Activated naive CD8-positive, alpha-beta T cell (primary cell): ENCODE measurements around the gene CAV3.
"Not testable (repeated sequence)": the region's sequence is repeated elsewhere in the genome, so short reads cannot be mapped to it uniquely, and the experiment has no call there.

Experiments
- H3K27ac Mint-ChIP-seq: one replicate; pipeline ENCODE4 v1.8.0; 2021; ENCODE audit warnings: mixed read lengths
- H3K27me3 Mint-ChIP-seq: one replicate; pipeline ENCODE4 v1.8.0; 2021; ENCODE audit warnings: mixed read lengths
- H3K36me3 Mint-ChIP-seq: one replicate; pipeline ENCODE4 v1.8.0; 2021; ENCODE audit warnings: mixed read lengths
- H3K4me1 Mint-ChIP-seq: one replicate; pipeline ENCODE4 v1.8.0; 2021; ENCODE audit warnings: low read depth, mixed read lengths
- H3K4me3 Mint-ChIP-seq: one replicate; pipeline ENCODE4 v1.8.0; 2021; ENCODE audit warnings: mild to moderate bottlenecking, mixed read lengths
- H3K9me3 Mint-ChIP-seq: one replicate; pipeline ENCODE4 v1.8.0; 2021; ENCODE audit warnings: low read depth, mixed read lengths

CAV3 gene

GRCh38 chr3:8733332-8734094 lies at the start of gene CAV3:
Gene CAV3, plus strand, starts transcription at chr3:8733802. Its CDS starts 75 bp downstream, at chr3:8733877.
- H3K27ac Mint-ChIP-seq, result no peak within 1 kb of the TSS
- H3K27me3 Mint-ChIP-seq, result peaks cover 4% of the 10 kb centered on the region
- H3K36me3 Mint-ChIP-seq, result no peaks in the 10 kb centered on the region
- no peaks in the 10 kb centered on the region for H3K9me3 Mint-ChIP-seq
- H3K4me1 Mint-ChIP-seq, result no peaks in the 10 kb centered on the region
- no peak within 1 kb of the TSS for H3K4me3 Mint-ChIP-seq

GRCh38 chr3:8684992-8685391 lies 48.6 kb upstream of the CAV3 start:
- not testable (repeated sequence) for H3K4me1 Mint-ChIP-seq, H3K9me3 Mint-ChIP-seq, H3K4me3 Mint-ChIP-seq, H3K36me3 Mint-ChIP-seq, H3K27ac Mint-ChIP-seq, H3K27me3 Mint-ChIP-seq

DNA sequence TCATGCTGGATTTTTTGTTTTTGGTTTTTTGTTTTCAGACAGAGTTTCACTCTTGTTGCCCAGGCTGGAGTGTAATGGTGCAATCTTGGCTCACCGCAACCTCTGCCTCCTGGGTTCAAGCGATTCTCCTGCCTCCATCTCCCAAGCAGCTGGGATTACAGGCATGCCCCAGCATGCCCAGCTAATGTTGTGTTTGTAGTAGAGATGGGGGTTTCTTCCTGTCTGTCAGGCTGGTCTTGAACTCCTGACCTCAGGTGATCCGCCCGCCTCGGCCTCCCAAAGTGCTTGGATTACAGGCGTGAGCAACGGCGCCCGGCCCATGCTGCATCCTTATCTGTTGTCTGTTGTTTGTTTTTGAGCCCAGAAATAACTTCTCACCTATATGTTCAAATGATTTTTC lies 42.3 kb upstream of the CAV3 start:
- not testable (repeated sequence) for H3K27me3 Mint-ChIP-seq, H3K36me3 Mint-ChIP-seq, H3K9me3 Mint-ChIP-seq, H3K4me1 Mint-ChIP-seq, H3K4me3 Mint-ChIP-seq, H3K27ac Mint-ChIP-seq

DNA sequence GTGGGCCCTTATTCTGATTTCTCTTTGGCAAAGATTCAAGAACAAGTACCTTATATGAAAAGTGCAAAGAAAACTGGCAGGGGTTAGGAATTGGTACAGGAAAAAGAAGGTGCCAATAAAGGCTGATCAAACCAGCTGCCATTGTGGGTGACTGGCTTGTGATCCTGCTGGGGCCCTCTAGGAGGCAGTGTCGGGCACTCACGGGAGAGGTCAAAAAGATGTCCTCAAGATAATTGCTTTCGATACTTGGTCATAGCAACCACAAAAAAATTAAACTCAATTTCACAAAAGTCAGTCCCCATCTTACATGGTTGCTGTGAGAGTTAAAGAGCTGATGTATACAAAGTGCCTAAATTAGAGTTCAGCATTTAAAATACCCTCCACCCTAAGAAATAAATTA lies 31.0 kb upstream of the CAV3 start:
- Mint-ChIP-seq H3K27ac (no peak overlapping the region), H3K4me3 (no peak overlapping the region), H3K9me3 (no peaks in the 10 kb centered on the region), H3K36me3 (peaks cover 4% of the 10 kb centered on the region), H3K4me1 (no peaks in the 10 kb centered on the region), H3K27me3 (no peaks in the 10 kb centered on the region)

- H3K27me3 Mint-ChIP-seq, result peaks cover 3% of the 10 kb centered on the region
- H3K9me3 Mint-ChIP-seq, result no peaks in the 10 kb centered on the region
- no peak overlapping the region for H3K4me3 Mint-ChIP-seq
- H3K36me3 Mint-ChIP-seq, result peaks cover 4% of the 10 kb centered on the region
- no peak overlapping the region for H3K27ac Mint-ChIP-seq
- H3K4me1 Mint-ChIP-seq, result no peaks in the 10 kb centered on the region
Observed at GRCh38 chr3:8705575-8705974, 28.0 kb upstream of the CAV3 start.

DNA sequence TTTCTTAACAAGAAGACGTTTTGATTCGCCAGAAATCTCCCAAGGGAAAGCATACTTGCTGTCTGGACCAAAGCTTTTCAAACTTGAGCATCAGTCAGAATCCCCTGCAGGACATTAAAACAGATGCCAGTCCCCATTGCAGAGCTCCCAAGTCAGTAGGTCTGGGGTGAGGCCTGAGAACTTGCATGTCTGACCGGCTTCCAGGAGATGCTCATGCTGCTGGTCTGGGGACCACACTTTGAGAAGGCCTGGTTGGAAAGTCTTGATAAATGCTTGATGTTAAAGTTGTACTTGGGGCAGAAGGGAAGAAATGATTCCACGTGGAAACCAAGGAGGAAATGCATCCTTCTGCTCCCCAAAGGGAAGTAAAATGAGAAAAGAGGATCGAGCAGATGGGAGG lies 24.3 kb upstream of the CAV3 start:
- no peak overlapping the region for H3K4me3 Mint-ChIP-seq
- no peaks in the 10 kb centered on the region for H3K9me3 Mint-ChIP-seq
- H3K36me3 Mint-ChIP-seq, result peaks cover 4% of the 10 kb centered on the region
- peaks cover 3% of the 10 kb centered on the region for H3K27me3 Mint-ChIP-seq
- no peak overlapping the region for H3K27ac Mint-ChIP-seq
- H3K4me1 Mint-ChIP-seq, result no peaks in the 10 kb centered on the region

- peaks cover 3% of the 10 kb centered on the region for H3K27me3 Mint-ChIP-seq
- H3K36me3 Mint-ChIP-seq, result peaks cover 3% of the 10 kb centered on the region
- no peak overlapping the region for H3K4me3 Mint-ChIP-seq
- no peak overlapping the region for H3K27ac Mint-ChIP-seq
- H3K4me1 Mint-ChIP-seq, result no peaks in the 10 kb centered on the region
- no peaks in the 10 kb centered on the region for H3K9me3 Mint-ChIP-seq
Observed at GRCh38 chr3:8709801-8710507, 23.6 kb upstream of the CAV3 start.

DNA sequence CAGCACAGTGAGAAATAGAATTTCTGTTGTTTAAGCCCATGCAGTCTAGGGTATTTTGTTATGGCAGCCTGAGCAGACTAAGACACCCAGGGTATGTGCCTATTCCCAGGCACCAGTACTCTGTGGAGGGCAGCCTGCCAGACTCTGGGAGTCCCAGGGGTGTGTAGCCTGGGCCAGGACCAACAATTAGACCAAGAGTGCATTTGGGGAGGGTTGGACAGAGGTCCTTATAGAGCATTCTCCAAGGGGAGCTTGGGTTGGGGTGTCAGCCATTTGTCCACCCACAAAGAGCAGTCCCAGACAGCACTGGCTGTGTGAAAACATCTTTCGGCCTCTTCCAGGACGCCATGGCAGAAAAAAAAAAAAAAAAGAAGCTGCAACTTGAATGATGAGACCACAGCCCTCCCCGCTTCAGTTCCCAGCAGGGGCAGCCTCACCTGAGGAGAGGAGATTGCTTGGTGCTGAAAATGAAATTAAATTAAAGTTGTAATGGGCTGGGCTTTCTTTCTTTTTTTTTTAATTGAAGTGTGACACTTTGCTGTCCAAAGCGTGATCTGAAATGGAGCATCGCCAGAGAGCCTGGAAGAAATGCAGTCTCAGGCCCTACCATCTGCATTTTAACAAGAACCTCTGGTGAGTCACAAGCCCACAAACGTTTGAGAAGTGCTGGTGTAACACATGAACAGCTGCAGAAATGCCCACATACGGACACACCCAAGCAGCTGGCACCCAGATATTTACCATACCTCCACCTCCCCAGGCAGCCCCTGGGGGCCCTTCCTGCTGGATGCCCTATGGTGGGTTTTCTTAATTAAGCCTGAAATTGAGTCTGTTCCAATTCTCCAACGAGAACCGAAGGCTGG lies 21.3 kb upstream of the CAV3 start:
- no peak overlapping the region for H3K4me3 Mint-ChIP-seq
- no peak overlapping the region for H3K27ac Mint-ChIP-seq
- no peaks in the 10 kb centered on the region for H3K9me3 Mint-ChIP-seq
- peaks cover 3% of the 10 kb centered on the region for H3K27me3 Mint-ChIP-seq
- H3K4me1 Mint-ChIP-seq, result no peaks in the 10 kb centered on the region
- H3K36me3 Mint-ChIP-seq, result no peaks in the 10 kb centered on the region

DNA sequence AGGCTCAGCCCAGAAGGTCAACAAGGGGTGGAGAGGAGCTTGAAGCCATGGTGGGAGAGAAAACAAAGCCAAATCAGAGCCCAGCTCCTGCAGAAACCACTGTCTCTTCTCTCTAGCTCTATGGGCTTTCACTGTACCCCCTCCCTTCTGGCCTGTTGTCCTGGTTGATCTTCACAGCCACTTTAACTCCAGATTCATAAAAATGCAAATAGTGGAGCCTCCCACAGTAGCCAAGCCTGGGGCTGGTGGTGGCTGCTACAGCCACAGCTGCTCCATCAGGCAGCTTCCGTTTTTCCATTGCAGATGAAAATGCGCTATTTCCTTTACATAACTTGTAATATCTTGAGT lies 20.7 kb upstream of the CAV3 start:
- Mint-ChIP-seq H3K4me3 (no peak overlapping the region), H3K27ac (no peak overlapping the region), H3K27me3 (peaks cover 3% of the 10 kb centered on the region), H3K4me1 (no peaks in the 10 kb centered on the region), H3K9me3 (no peaks in the 10 kb centered on the region), H3K36me3 (no peaks in the 10 kb centered on the region)

DNA sequence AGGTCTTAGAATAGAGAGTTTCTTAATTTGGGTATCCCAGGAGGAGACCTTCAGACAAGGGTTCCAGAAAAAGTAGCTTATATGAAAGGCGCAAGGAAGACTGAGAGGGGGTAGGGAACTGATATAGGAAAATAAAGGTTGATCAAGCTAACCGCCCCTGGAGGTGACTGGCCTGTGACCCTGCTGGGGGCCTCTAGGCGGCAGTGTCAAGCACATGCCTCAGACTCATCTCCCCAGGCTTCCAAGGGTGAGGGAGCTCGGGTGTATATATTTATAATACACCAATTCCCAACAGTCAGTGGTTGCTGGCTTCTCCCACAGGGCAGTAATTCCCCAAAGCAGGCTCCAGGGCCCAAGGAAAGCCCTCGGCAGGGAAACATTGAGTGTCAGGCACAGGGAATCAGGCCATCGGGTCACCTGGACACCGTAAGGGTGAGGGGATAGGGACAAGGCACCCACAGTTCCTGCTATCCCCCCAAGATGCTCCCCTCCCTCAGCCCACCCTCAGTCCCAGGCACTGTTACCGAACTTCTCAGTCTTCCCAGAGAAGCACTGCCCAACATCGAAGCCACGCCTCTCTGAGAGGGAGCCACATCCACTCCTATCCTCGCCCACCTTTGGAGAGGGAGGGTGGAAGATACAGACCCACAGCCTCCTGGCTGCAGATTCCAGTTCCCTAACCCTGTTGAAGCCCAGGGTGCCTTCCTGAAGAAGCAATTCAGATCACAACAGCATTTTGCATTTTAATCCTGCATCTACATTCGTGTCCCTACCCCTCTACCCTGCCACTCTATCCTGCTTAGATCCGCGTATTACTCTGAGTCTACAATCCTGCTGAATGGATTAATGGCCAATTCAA lies 19.5 kb upstream of the CAV3 start:
- Mint-ChIP-seq H3K9me3 (no peaks in the 10 kb centered on the region), H3K36me3 (no peaks in the 10 kb centered on the region), H3K27ac (no peak overlapping the region), H3K27me3 (no peaks in the 10 kb centered on the region), H3K4me1 (no peaks in the 10 kb centered on the region), H3K4me3 (no peak overlapping the region)

GRCh38 chr3:8715757-8716156 lies 17.8 kb upstream of the CAV3 start:
- H3K36me3 Mint-ChIP-seq, H3K4me1 Mint-ChIP-seq, H3K9me3 Mint-ChIP-seq, H3K27ac Mint-ChIP-seq, H3K4me3 Mint-ChIP-seq, H3K27me3 Mint-ChIP-seq: not testable (repeated sequence)

DNA sequence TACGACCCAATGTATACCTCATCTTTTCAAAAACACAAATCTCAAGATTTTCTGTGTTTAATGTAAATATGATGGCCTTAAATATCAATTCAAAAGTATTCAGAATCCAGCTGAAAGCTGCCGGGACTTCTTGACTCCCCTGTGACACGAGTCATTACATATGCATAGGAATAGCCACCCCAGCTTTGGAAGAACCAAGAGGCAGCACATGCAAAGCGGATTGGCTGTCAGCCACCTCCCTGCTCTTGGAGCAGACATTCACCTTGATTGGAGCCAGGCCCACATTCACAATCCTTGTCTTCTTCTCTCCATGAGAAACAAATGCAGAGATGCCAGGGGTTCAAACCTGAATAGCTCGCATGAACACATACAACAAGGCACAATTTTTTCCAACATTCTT lies 10.8 kb upstream of the CAV3 start:
- peaks cover 2% of the 10 kb centered on the region for H3K36me3 Mint-ChIP-seq
- no peak overlapping the region for H3K27ac Mint-ChIP-seq
- H3K4me1 Mint-ChIP-seq, result no peaks in the 10 kb centered on the region
- H3K9me3 Mint-ChIP-seq, result peaks cover 3% of the 10 kb centered on the region
- no peak overlapping the region for H3K4me3 Mint-ChIP-seq
- peaks cover 3% of the 10 kb centered on the region for H3K27me3 Mint-ChIP-seq

DNA sequence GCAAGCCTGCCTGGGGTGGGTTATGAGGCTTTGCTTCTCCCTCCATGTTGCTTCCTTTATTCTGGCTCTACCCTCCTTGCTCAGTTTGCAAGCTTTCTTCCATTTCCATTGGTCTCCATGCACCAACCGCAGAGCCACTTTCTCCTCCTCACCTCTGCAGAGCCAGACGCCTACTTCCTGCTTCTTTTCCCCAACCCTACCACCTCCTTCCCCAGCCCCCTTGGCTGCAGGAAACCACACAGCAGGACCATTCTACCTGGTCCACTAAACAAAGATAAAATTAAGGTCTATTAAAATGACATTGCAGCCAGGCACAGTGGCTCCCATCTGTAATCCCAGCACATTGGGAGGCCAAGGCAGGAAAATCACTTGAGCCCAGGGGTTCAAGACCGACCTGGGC lies 10.0 kb upstream of the CAV3 start:
- no peak overlapping the region for H3K4me3 Mint-ChIP-seq
- H3K9me3 Mint-ChIP-seq, result peaks cover 3% of the 10 kb centered on the region
- no peaks in the 10 kb centered on the region for H3K4me1 Mint-ChIP-seq
- peaks cover 3% of the 10 kb centered on the region for H3K27me3 Mint-ChIP-seq
- H3K27ac Mint-ChIP-seq, result no peak overlapping the region
- H3K36me3 Mint-ChIP-seq, result peaks cover 2% of the 10 kb centered on the region

- Mint-ChIP-seq H3K27me3 (peaks cover 3% of the 10 kb centered on the region), H3K4me1 (no peaks in the 10 kb centered on the region), H3K36me3 (peaks cover 2% of the 10 kb centered on the region), H3K4me3 (no peak overlapping the region), H3K9me3 (peaks cover 3% of the 10 kb centered on the region), H3K27ac (no peak overlapping the region)
Observed at GRCh38 chr3:8724108-8724752, 9.4 kb upstream of the CAV3 start.
